NCI-H146 treated with DMSO at 0.1 percent for 48 hours (cell line): ENCODE results near the gene ARHGEF26.
A peak's percentile ranks its signal among the peaks of the same experiment; 100 is the strongest.

ENCODE experiments used
- DNase-seq: peaks from one replicate; lab custom pipeline; 2025; ENCODE audit not compliant: unreplicated experiment; lab: John Stamatoyannopoulos, UW

The ARHGEF26 gene

DNA sequence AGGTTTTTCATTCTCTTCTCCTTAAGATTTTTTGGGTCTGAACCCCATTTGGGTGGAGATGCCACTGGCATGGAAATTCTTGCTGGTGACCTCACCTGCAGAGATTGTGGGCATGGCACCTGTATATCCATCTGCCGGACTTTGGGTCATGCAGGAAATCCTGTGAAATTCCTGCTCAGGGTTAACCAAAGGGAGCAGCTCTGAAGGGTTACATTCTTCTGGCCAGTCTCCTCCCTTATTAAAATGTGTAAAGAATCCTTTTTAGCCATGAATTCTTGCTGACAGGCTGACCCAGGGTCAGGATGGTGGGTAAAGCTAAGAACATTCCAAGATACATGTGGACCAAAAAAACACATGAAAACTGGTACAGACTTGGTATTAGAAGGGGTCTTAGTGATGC, 27.4 kb downstream of the ARHGEF26 start:
- DNase-seq, result no peak

DNA sequence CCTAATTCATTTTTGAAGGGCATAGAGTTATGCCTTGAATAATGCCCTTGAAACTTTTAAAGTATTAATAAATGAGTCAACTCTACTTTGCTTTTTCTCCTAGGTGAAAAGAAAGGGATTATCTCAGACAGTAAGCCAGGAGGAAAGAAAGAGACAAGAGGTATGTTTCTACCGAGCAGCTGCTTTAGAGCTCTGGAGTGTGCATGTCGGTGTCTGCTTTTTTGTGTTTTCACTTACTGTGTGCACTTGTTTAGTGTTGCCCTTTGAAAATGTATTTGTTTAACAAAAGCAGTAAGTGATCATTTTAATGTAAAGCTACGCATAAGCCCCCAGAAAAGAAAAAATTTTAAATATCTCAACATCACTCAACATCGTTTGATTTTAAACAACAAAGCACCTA, 28.1 kb downstream of the ARHGEF26 start:
- no peak for DNase-seq

DNA sequence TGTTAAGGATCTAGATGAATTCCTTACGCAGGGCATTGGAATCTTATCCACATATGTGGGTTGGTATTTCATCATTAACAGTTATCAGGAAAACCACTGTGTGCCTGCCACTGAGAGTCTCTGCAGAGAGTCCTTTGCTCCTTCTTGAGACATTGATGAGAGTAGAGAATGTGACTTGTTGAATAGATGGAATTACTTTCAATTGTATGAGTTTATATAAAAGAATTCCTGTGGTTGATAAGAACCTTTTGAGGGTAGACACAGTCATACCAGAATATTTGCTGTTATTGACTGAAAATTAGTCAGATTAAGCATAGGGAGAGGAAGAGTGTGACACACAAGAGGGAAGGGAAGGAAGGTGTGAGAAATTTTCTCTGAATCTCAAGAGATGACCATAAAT, 30.8 kb downstream of the ARHGEF26 start:
- no peak for DNase-seq

DNA sequence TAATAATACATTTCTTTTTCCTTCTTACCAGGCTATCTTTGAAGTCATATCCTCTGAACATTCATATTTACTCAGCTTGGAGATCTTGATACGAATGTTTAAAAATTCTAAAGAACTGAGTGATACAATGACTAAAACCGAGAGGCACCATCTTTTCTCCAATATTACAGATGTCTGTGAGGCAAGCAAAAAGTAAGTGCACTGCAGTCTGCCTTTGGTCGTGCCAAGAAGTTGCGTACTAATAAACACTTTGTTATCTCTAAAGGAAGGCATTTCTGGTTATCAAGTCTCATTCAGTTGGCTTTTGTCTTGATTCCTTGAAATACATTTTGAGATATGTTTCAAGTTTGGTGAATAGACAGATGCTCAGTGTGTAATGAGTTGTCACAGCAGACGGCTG, 31.6 kb downstream of the ARHGEF26 start:
- DNase-seq, result no peak

DNA sequence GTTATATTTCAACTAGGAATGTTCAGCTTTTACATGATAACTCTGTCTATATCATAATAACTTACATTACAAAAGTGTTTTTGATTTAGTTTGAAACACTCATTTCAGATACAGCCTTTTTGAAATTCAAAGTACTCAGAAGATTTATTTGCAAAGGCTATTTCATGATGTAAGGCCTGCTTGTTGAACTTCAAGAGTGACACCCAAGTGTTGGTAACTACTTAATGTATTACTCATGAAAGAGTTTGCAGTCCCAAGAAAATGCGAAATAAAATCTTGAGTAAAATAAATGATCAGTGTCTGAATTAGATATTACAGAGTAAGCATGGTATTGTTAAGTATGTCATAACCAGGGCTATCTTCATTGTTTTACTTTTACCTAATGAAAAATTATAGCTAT, 35.3 kb downstream of the ARHGEF26 start:
- no peak for DNase-seq

DNA sequence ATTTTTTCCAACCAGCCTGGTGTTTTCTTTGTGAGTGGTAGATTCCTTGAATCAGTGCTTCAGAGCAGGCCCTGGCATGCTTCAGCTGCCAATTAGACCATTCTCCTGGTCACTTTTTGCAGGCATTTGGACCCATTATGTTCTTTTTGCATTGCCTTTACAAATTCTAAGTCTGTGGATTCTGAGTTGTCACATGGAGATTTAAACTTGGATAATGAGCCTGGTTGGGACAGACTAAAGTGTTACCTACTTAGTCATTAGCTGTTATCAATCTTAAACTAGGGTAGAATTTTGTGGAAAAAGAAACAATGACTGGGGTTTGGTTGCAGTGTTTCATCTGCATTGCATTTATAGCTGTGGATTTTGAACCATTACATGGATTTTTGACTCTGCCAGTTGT, 40.6 kb downstream of the ARHGEF26 start:
- DNase-seq, result no peak

DNA sequence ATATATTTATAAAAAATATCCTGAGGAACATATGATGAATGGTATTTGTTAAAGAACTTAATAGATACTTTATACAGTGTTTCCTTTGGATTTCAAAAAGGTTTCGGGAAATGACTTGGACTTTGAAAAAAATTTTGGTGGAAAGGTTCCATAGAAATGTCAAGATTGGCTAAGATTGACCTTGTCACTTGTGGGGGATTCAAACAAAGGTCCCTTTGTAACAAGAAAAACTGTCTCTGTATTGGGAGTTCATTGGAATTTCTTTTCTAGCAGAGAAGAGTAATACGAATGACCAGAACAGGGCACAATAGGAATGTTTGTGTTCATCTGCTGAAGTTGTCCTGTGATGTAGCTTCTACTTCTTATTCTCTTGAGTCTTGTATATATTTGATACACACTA, 43.2 kb downstream of the ARHGEF26 start:
- no peak for DNase-seq

DNA sequence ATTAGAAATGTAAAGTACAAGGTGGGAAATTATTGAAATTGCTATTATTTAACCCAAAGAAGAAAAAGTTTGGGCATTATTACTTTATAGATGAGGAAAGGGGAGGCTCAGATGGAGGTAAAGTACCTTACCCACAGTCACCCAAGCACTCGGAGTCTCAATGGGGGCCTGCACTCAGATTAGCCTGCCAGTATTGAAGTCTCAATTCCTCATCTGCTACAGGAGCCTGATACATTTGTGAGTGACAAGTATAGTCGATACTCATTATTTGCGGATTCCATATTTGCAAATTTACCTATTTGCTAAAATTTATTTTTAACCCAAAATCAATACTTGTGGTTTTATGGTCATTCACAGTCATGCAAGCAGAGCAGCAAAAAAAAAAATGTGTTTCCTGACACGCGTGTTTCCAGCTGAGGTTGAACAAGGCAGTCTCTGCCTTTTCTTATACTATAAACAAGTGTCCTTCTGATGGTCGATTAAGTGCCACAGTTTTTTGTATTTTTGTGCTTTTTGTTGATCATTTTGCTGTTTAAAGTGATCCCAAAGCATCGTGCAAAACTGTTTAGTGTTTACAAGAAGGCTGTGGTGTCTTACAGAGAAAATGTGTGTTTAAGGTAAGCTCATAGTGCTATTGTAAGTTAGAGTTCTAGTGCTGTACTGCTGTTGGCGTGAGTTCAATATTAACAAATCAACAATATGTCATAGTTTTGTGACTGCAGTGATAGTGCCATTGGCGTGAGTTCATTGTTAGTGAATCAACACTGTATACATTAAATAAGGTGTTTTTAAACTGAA, 48.0 kb downstream of the ARHGEF26 start:
- peak; percentile 41 for DNase-seq

DNA sequence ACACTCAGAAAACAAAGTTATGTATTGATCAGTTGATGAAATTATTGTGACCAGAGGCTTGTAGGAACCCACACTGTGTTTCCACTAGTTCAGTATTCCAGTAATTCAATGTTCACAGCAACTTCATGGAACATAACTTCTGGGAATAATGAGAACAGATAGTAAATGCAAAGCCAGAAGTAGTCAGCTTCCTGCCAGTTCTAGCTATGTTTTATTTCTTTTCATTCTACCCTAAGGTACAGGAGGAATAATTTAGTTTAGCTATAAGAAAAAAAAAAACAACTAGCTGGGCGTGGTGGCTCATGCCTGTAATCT, 48.6 kb downstream of the ARHGEF26 start:
- no peak for DNase-seq

DNA sequence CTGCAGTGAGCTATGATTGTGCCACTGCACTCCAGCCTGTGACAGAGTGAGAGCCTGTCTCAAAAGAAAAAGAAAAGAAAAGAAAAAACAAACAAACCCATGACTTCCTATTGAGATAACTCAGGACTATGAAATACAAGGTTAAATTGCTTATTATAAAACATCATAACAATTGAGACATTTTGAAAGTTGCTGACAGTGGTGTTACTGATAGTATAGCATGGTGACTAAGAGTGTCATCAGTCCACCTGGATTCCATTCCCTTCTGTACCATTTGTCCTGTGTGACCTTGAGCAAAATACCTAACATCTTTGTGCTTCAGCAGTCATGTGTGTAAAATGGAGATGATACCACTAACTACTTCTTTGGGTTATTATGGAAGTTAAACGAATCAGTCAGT, 49.1 kb downstream of the ARHGEF26 start:
- DNase-seq, result no peak

DNA sequence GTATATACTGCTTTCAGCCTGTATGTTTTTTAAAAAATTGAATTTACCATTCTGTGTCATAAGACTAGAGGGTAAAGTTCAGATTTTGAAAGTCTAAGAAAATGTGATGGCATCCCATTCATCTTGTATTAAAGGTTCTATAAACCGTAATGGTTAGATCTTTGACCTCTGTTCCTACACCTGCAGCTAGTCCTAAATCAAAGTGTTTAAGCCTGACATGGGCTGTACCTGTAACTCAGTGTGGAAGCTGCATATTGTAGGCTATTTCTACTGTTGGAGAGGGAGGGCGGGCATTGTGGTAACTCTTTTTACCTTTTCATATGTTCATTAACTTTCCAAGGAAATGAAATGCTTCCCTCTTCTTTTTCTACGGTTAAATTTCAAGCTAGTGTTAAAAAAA, 53.9 kb downstream of the ARHGEF26 start:
- no peak for DNase-seq

DNA sequence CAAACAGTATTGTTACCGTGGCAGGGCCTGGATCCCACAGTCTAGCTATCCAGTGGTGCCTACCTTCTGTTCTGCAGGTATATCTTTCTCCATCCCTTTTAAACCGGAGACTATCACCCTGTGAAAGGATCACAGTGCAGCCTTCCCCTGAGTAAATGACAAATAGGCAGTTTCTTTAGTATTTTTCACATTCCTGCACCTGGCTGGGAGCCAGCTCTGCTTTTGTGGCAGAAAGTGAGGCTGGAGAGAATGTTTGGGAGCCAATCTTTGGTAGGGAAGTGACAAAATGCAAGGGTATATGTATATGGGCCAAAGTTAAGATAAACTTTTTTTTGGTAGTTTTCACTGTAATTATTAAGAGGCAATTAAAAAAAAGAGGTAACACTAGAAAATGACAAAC, 54.8 kb downstream of the ARHGEF26 start:
- peak; percentile 12 for DNase-seq

DNA sequence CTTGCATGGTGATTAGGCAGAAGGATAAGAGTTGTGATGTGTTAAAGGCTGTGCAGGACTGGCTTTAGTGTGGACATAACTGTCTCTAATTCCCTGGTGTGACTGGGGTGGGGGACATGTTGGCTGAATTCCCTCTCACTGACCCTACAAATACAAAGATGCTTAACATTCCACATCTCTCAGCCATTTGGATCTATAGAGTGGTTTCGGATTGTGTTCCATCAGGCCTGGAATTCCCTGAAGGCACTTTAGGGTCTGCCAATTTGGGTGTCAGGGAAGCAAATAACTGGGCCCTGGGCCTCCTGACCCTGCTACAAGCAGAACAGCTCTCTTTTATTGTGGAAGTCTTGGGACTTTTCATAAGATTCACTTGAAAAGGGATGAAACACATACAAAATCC, 56.2 kb downstream of the ARHGEF26 start:
- no peak for DNase-seq

DNA sequence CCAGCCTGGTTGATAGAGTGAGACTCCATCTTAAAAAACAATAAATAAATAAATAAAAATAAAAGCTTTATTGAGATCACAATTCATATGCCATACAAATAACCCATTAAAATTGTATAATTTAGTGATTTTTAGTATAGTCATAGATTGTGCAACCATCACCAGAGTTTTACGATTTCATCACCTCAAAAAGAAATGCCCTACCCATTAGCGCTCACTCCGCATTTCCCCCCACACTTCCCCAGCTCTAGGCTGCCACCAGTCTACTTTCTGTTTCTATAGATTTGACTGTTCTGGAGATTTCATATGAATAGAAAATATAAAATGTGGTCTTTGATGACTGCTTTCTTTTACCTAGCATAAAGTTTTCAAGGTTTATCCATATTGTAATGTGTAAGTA, 57.0 kb downstream of the ARHGEF26 start:
- no peak for DNase-seq

DNA sequence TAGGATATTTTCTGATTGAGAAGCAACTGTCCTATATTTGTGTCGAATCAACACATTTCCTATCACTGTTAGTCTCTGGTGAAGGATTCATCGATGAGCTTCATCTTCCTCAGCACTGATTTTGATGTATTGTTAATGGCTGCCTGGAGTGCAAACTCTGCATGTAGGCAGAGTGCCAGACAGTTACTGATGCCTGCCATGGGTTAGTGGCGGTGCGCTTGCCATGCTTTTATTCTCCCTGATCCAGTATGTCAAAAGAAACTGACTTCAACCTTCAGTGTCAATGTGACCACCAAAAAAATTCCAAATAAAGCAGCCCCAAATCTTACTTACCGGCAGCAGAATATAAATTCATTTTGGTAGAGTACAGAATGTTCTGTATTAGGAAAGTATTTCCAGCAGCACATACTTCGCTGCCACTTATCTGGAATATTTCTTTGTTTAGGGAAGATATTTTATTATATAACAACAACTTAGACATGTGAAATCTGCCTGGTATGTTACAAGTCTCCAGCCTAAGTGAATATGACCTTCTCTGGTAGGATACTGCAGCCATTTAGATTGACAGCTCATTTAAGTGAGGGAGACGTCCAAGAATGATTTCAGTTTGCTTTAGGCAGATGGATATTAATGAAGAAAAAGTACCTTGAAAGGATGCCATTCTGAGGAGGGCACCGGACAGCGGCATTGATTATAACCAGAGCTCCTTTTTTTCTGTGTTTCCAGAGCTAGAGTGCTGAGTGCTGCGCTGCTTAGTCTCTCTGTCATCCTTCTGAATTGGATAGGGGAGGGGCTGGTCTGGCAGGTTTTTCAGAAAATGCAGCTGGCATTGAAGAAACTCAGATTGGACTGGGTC, 59.9 kb downstream of the ARHGEF26 start:
- DNase-seq, result peak; percentile 24

DNA sequence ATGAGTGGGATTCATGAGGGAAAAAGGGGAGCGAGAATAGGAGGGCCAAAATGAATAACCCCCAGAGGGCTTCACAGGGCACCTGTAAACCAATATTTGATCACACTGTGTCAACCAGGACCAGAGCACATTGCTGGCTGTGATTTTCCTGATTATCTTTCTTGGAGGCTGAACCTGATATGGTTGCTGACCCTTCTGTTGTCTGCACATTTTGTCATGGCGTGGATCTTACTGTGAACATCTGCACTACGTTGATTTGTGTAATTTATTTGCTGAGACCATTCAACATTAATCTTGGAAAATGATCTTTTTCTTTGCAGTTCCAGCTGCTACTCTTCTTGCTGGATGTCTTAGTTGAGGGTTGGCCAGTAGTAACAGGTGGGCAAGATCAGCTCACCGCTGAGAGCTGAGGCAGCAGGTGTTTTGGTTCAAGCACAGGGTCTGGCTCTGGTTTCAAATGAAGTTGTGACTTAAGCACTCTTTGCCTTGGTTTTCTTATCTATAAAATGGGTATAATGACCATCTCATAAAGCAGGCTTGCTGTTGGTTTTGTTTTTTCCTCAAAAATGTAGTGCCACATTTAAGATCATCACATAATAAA, 61.2 kb downstream of the ARHGEF26 start:
- peak; percentile 95 for DNase-seq

DNA sequence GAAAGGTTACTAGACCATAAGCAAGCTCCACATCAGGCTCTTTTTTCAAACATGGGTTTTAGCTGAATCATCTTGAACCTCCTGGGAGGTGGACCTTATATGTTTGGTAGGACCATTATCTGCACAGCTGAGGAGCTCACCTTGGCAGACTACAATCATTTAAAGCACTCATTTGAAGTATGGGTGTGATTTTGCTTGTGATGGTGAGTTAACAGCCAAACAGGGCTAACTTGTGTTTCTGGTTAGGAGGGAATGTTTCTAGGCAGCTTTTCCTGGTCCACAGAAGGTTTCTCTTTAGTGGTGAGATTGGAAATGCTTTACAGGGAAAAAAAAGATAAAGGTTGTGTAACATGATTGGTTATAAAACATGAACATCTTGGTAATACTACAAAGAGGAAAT, 61.8 kb downstream of the ARHGEF26 start:
- DNase-seq, result no peak

DNA sequence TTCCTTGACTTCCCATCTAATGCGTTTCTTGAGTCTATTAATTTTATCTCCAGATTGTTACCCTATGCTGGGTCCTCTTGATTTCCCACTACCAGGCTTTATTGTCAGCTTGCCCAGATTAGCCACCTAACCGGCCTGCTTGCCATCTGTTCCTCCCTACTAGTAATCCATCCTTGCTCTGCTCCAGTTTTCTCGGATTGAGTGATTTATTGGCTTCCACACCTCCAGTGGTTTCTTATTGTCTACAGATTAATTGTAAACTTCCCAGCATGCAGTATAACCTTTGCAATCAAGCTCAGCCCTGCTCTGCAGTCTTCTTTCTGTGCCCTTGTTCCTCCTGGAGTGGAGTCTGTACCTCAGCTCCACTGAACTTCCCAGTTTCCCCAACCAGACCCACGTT, 63.4 kb downstream of the ARHGEF26 start:
- peak; percentile 40 for DNase-seq

DNA sequence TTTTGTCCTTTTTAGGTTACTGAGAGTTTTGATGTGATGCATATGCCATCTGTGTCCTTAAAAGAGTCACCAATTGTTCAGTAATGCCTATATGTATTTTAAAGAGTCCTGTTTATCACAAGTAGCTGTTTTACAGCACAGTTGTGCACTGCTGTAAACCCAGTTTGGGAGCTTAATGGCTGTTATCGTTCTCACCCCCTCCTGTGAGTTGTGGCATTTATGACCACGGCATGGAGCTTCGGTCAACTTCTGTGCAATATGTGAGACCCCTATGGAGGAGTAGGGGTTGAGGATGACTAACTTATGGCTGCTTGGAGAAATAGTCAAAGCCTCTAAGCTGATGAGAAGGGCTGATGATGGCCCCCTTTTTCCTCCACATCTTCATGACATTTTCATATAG, 67.2 kb downstream of the ARHGEF26 start:
- DNase-seq, result no peak

DNA sequence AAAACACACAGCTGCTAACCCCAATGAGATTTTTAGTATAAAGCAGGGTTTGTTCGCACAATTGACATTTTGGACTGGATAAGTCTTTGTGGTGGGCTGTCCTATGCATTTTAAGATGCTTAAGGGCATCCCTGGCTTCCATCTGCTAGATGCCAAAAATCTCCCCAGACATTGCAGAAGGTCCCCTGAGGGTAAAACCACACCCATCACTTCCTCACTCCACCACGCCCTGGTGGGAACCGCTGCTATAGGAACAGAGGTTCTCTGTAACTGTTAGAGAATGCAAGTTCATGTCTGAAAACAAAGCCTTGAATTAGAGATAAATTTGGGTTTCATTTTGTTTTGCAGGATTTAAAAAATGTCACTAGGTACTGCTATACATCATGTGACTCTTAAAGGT, 67.7 kb downstream of the ARHGEF26 start:
- no peak for DNase-seq

DNA sequence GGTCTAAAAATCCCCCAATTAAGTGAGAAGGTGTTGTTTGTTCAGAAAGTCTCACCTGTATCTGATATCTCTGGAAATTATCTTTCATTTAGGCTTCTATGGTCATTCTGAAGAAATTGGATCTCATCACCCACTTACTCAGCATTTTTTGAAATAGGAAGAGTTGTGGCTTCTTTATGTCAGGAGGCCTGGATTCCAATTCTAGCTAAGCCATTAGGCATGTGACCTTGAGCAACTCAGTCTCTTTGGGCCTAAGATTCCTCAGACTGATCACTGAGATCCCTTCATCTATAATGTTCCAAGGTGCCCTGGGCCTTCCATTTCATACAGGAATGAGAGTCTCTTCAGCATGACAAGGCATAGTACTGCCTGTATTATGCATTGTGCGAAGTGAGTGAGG, 70.3 kb downstream of the ARHGEF26 start:
- no peak for DNase-seq

DNA sequence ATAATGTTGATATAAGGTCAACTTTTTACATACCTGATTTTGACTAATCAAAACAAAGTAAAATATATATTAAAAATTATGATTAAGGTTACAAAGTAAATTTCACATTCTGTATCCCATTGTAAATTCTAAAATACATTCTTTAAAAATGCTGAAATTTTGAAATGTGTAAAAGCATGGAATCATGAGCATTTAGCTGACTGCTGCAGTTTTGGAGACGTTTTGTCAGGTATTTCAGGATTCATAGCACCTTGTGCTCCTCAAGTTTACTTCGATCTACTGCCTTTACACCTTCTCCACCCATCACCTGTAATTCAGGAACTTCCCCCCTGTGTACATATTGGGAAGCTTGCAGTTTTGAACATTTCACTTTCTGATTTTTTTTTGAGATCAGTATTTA, 71.0 kb downstream of the ARHGEF26 start:
- DNase-seq, result no peak
